PC-3 (cell line): ENCODE results near the gene ZBTB7C. TPM values are rescaled to one million over a fixed set of nuclear protein-coding genes. Genes with fewer than 3 reads are reported as not detected.
A peak's percentile ranks its signal among the peaks of the same experiment; 100 is the strongest.

ENCODE experiments used
- ATAC-seq: fragments of 200-7000 bp; cut with Tn5 transposase; 2 replicates; pipeline ENCODE4 v1.9.1; 2020; ENCODE audit warnings: mild to moderate bottlenecking, moderate library complexity
- BruUV-seq: library from RNA; stranded (reverse); fragments of 400-500 nt; replicated peaks from 2 replicates; lab custom pipeline; 2021; lab: Mats Ljungman, UMichigan
- CTCF ChIA-PET: fragments of 300-600 bp; sonication (Branson Sonifier 250); formaldehyde crosslinking; loops from one replicate; lab custom pipeline; 2022; ENCODE audit warnings: antibody characterized with exemption; lab: Charles Lee
- POLR2A ChIA-PET: fragments of 300-600 bp; sonication (Branson Sonifier 250); formaldehyde crosslinking; loops from one replicate; lab custom pipeline; 2022; ENCODE audit warnings: antibody characterized with exemption; ENCODE audit not compliant: unreplicated experiment; lab: Charles Lee
- DNase-seq: peaks from one replicate; pipeline ENCODE4 v3.0.0-alpha.2; 2015
- H2AFZ ChIP-seq: fragments of 300-600 bp; sonication (generic); 2 replicates; pipeline ENCODE4 v1.6.0; 2016; ENCODE audit warnings: antibody characterized with exemption, low read length
- H3F3A ChIP-seq: fragments of 300-600 bp; sonication (generic); one replicate; pipeline ENCODE4 v1.6.0; 2017; ENCODE audit warnings: antibody characterized with exemption, low read length, control low read depth, mild to moderate bottlenecking; ENCODE audit not compliant: unreplicated experiment
- H3K27ac ChIP-seq: fragments of 300-600 bp; sonication (generic); 2 replicates; pipeline ENCODE4 v1.5.1; 2016; ENCODE audit warnings: mild to moderate bottlenecking, low read length
- H3K27me3 ChIP-seq: fragments of 300-600 bp; sonication (generic); 2 replicates; pipeline ENCODE4 v1.6.1; 2016; ENCODE audit warnings: low read length, mixed read lengths
- H3K36me3 ChIP-seq: fragments of 300-600 bp; sonication (generic); 2 replicates; pipeline ENCODE4 v1.6.1; 2016; ENCODE audit warnings: low read depth, mixed run types, low read length, mixed read lengths
- H3K4me1 ChIP-seq: fragments of 300-600 bp; sonication (generic); 2 replicates; pipeline ENCODE4 v1.5.1; 2016; ENCODE audit warnings: low read length; ENCODE audit not compliant: insufficient read depth
- H3K4me2 ChIP-seq: fragments of 300-600 bp; sonication (generic); 2 replicates; pipeline ENCODE4 v1.6.0; 2016; ENCODE audit warnings: low read length
- H3K4me3 ChIP-seq: fragments of 300-600 bp; sonication (generic); 2 replicates; pipeline ENCODE4 v1.5.1; 2016; ENCODE audit warnings: mild to moderate bottlenecking, low read length, mixed read lengths
- H3K79me2 ChIP-seq: fragments of 300-600 bp; sonication (generic); 2 replicates; pipeline ENCODE4 v1.6.1; 2017; ENCODE audit warnings: low read length, mixed read lengths
- H3K9ac ChIP-seq: fragments of 300-600 bp; sonication (generic); 2 replicates; pipeline ENCODE4 v1.6.0; 2016; ENCODE audit warnings: mild to moderate bottlenecking, low read length
- H3K9me2 ChIP-seq: fragments of 300-600 bp; sonication (generic); replicated peaks from 2 replicates; pipeline ENCODE4 v1.6.1; 2016; ENCODE audit warnings: mixed run types, low read length, mixed read lengths
- H3K9me3 ChIP-seq: fragments of 300-600 bp; sonication (generic); 2 replicates; pipeline ENCODE4 v1.6.1; 2016; ENCODE audit warnings: low read length, mixed read lengths
- H4K20me1 ChIP-seq: fragments of 300-600 bp; sonication (generic); 2 replicates; pipeline ENCODE4 v1.6.1; 2016; ENCODE audit warnings: low read length, mixed read lengths
- EZH2 ChIP-seq: fragments of 300-600 bp; sonication (generic); IDR thresholded peaks from one replicate; pipeline ENCODE4 v1.6.1; 2017; ENCODE audit warnings: antibody characterized with exemption, mild to moderate bottlenecking, low read length; ENCODE audit not compliant: unreplicated experiment
- EZH2phosphoT487 ChIP-seq: fragments of 300-600 bp; sonication (generic); IDR thresholded peaks from 2 replicates; pipeline ENCODE4 v1.6.1; 2018; ENCODE audit warnings: mild to moderate bottlenecking, antibody characterized with exemption, low read length, borderline replicate concordance
- intact Hi-C: fragments of 100-400 bp; cut with micrococcal nuclease; formaldehyde crosslinking; loops from 2 replicates; pipeline ENCODE4 v1.9.0; 2023
- total RNA-seq: library from RNA; depleted of rRNA; stranded (reverse); fragments of >200 nt; gene quantifications from 2 replicates; pipeline ENCODE4 v1.2.3, GENCODE V29; 2014
- TF ChIP-seq, protein P1 (sequence below): fragments of 300-600 bp; sonication (generic); conservative IDR thresholded peaks from 2 replicates; pipeline ENCODE4 v1.5.1; 2017; ENCODE audit warnings: antibody characterized with exemption, low read depth, mild to moderate bottlenecking, low read length

Gene ZBTB7C
- total RNA-seq, 1 experiment from 2014 or later: 1.3 TPM

DNA sequence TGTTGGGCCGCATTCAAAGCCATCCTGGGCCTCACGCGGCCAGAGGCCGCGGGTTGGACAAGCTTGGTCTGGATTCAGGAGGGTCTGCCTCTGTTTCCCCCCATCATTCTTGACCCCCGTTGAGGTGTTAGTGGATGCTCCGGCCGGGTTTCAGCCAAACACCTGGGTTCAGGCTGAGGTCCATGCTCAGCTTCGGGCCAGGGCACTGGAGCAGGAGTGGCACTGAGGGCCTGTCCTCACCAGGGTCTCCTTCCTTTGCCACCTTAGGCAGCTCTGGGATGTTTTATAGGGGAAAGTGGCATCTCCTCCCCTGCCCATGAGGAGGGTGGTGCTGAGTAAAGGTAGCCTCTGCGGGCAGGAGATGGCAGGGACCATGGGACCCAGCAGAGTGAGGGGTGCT, 401.8 kb downstream of the ZBTB7C start:
- H3K4me3 ChIP-seq: no peak overlapping the region; the same call in 1 of the 2 replicates
- no TSS peak for BruUV-seq
- POLR2A ChIA-PET: interaction anchor here (0.7 kb wide), 1 partner anchor 76 kb away, joined by 5 read pairs; no protein-coding TSS in a partner anchor

DNA sequence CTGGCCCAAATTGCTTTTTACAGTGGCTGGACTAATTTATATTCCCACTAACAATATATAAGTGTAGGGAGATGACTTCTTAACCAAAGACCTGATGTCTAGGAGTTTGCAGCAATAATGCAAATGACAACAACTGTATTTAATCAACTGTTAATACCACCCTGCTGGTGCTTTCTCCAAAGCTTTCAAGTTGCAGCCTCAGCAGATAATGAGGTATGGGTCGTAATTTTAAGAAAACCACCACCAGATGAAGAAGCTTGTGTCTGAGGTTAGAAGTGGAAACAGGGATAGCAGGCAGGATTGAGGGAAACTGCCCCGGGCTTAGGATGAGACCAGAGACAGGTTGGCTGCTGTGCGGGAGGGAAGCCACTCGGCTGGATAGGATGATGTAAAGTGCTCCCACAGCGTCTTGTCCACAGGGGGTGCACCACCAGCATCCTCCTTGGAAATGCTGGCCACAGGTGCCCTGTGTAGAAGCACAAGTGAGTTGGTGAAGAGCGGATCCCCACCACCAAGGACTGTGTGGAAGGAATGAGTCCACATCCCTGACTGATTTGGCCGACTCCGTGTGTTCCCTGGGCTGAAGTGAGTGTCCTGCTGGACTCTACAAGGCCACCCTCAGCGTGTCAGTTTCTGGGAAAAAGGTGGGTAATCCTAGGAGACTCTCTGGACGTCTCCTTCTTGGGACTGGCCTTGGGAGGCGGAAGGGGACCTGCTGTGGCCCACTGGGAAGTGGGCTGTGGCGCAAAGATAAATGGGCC, 402.6 kb downstream of the ZBTB7C start:
- Histone ChIP-seq H3K27me3 (no peaks in the 10 kb centered on the region), H3K9me3 (no peaks in the 10 kb centered on the region), H3K27ac (no peak overlapping the region), H3F3A (no peaks in the 10 kb centered on the region), H3K9me2 (no peaks in the 10 kb centered on the region), H3K4me1 (peaks cover 23% of the 10 kb centered on the region), H4K20me1 (no peaks in the 10 kb centered on the region), H3K4me2 (no peak overlapping the region), H2AFZ (no peak overlapping the region), H3K36me3 (no peaks in the 10 kb centered on the region), H3K9ac (no peak overlapping the region), H3K4me3 (no peak overlapping the region), H3K79me2 (no peaks in the 10 kb centered on the region)
- BruUV-seq: no TSS peak
- DNase-seq (no peak), ATAC-seq (no peak)
- intact Hi-C loops: no loop called here
- ChIA-PET CTCF (no interaction called here), POLR2A (no interaction called here)
- TF ChIP-seq, protein P1, sequence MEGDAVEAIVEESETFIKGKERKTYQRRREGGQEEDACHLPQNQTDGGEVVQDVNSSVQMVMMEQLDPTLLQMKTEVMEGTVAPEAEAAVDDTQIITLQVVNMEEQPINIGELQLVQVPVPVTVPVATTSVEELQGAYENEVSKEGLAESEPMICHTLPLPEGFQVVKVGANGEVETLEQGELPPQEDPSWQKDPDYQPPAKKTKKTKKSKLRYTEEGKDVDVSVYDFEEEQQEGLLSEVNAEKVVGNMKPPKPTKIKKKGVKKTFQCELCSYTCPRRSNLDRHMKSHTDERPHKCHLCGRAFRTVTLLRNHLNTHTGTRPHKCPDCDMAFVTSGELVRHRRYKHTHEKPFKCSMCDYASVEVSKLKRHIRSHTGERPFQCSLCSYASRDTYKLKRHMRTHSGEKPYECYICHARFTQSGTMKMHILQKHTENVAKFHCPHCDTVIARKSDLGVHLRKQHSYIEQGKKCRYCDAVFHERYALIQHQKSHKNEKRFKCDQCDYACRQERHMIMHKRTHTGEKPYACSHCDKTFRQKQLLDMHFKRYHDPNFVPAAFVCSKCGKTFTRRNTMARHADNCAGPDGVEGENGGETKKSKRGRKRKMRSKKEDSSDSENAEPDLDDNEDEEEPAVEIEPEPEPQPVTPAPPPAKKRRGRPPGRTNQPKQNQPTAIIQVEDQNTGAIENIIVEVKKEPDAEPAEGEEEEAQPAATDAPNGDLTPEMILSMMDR: no peak
- TF ChIP-seq EZH2 (no peak), EZH2phosphoT487 (no peak)

More for the DNA sequence above, 401.8 kb downstream of the ZBTB7C start:
- H3K4me2 ChIP-seq: no peak overlapping the region; the same call in 1 of the 2 replicates
- DNase-seq (no peak), ATAC-seq (no peak)
- no peaks in the 10 kb centered on the region for H3K9me3 ChIP-seq
- H4K20me1 ChIP-seq: no peaks in the 10 kb centered on the region
- no peaks in the 10 kb centered on the region for H3K36me3 ChIP-seq
- intact Hi-C loops: no loop called here
- H3K9me2 ChIP-seq: no peaks in the 10 kb centered on the region
- no peak overlapping the region for H3K9ac ChIP-seq
- no peaks in the 10 kb centered on the region for H3F3A ChIP-seq
- H3K27ac ChIP-seq: no peak overlapping the region
- CTCF ChIA-PET: interaction anchor here (0.6 to 0.7 kb wide), 2 partner anchors 125 to 129 kb away, joined by 3 read pairs; no protein-coding TSS in a partner anchor
- no peaks in the 10 kb centered on the region for H3K79me2 ChIP-seq
- peaks cover 23% of the 10 kb centered on the region for H3K4me1 ChIP-seq
- 0 out of 2 replicates have a peak overlapping the region, but pooled peaks have one; percentile 75 for H2AFZ ChIP-seq
- TF ChIP-seq, protein P1: no peak
- no peak for TF ChIP-seq EZH2phosphoT487
- TF ChIP-seq EZH2: no peak
- no peaks in the 10 kb centered on the region for H3K27me3 ChIP-seq

DNA sequence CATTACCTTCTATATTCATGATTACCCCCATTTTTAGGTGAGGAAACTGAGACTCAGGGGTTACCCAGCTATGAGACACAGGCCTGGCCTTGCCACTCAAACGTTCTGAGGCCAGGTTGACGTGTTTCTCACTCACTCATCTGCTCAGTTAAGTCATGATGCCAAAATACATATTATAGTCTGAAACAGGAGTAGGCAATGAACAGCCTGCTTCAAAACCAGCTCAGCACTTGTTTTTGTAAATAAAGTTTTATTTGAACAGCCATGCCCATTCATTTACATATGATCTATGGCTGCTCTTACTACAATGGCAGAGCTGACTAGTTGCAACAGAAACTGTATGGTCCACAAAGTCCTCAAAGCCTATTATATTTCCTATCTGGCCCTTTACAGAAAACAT, 404.6 kb downstream of the ZBTB7C start:
- Histone ChIP-seq H3K27me3 (no peaks in the 10 kb centered on the region), H3K9ac (peak overlapping the region; percentile 91), H3K4me3 (no peak overlapping the region), H3K9me3 (no peaks in the 10 kb centered on the region), H3K79me2 (no peaks in the 10 kb centered on the region), H3K9me2 (no peaks in the 10 kb centered on the region), H3K4me1 (peaks cover 23% of the 10 kb centered on the region), H3K36me3 (no peaks in the 10 kb centered on the region), H2AFZ (no peak overlapping the region), H3K4me2 (no peak overlapping the region), H4K20me1 (no peaks in the 10 kb centered on the region), H3K27ac (peak overlapping the region; percentile 97), H3F3A (no peaks in the 10 kb centered on the region)
- intact Hi-C loops: loop anchor here (5.0 kb wide), 1 partner anchor 72 kb away; the partner anchor contains the start of gene SMAD2
- TF ChIP-seq EZH2: no peak
- TF ChIP-seq EZH2phosphoT487: no peak
- TF ChIP-seq, protein P1: no peak
- DNase-seq: no peak
- POLR2A ChIA-PET: interaction anchor here (0.6 kb wide), 1 partner anchor 73 kb away, joined by 12 read pairs; no protein-coding TSS in a partner anchor
- ATAC-seq: no peak
- CTCF ChIA-PET: no interaction called here
- no TSS peak for BruUV-seq
